Fibroblast of lung (primary cell): ENCODE data around the gene TM9SF2. TPM values are rescaled to one million over a fixed set of nuclear protein-coding genes. Genes with fewer than 3 reads are reported as not detected.
A peak's percentile ranks its signal among the peaks of the same experiment; 100 is the strongest.

Experiments
- DNase-seq, 2 donors: peaks; one replicate each; pipeline versions ENCODE4 v3.0.0 to v3.0.0-alpha.2; 2010; ENCODE audit warnings: low read depth in 2 of 2
- H2AFZ ChIP-seq: 2 replicates; pipeline ENCODE4 v1.5.1; 2012; ENCODE audit warnings: low read length, control low read depth, inconsistent platforms
- H3K27ac ChIP-seq: 2 replicates; pipeline ENCODE4 v1.5.1; 2011; ENCODE audit warnings: low read length, control low read depth; ENCODE audit not compliant: insufficient read depth
- H3K27me3 ChIP-seq: 2 replicates; pipeline ENCODE4 v1.5.1; 2011; ENCODE audit warnings: mild to moderate bottlenecking, low read length; ENCODE audit not compliant: control insufficient read depth, insufficient read depth
- H3K36me3 ChIP-seq: 2 replicates; pipeline ENCODE4 v1.5.1; 2011; ENCODE audit warnings: low read length; ENCODE audit not compliant: control insufficient read depth, insufficient read depth
- H3K4me1 ChIP-seq: 2 replicates; pipeline ENCODE4 v1.5.1; 2011; ENCODE audit warnings: low read length; ENCODE audit not compliant: control insufficient read depth, insufficient read depth; ENCODE audit errors: extremely low read depth
- H3K4me2 ChIP-seq: 2 replicates; pipeline ENCODE4 v1.5.1; 2011; ENCODE audit warnings: low read length, control low read depth; ENCODE audit not compliant: insufficient read depth; ENCODE audit errors: extremely low read depth
- H3K4me3 ChIP-seq, 4 experiments: fragments of 200-600 bp in 1 of 4; sonication (generic) in 1 of 4; replicated peaks in 1 of 4; 2 replicates each; pipeline ENCODE4 v1.5.1; 2011 to 2016; ENCODE audit warnings: low read length in 4 of 4, low read depth in 3 of 4, mild to moderate bottlenecking in 3 of 4, control low read depth in 2 of 4, inconsistent platforms in 1 of 4, mixed read lengths in 1 of 4; ENCODE audit not compliant: insufficient read depth in 1 of 4; ENCODE audit errors: control extremely low read depth in 1 of 4
- H3K79me2 ChIP-seq: 2 replicates; pipeline ENCODE4 v1.5.1; 2012; ENCODE audit warnings: mild to moderate bottlenecking, low read length, inconsistent platforms; ENCODE audit not compliant: control insufficient read depth, insufficient read depth
- H3K9ac ChIP-seq: 2 replicates; pipeline ENCODE4 v1.5.1; 2011; ENCODE audit warnings: mild to moderate bottlenecking, low read length, control low read depth; ENCODE audit not compliant: insufficient read depth
- H3K9me3 ChIP-seq: 2 replicates; pipeline ENCODE4 v1.5.1; 2012; ENCODE audit warnings: low read depth, low read length; ENCODE audit not compliant: control insufficient read depth, insufficient read depth
- H4K20me1 ChIP-seq: 2 replicates; pipeline ENCODE4 v1.5.1; 2011; ENCODE audit warnings: low read length; ENCODE audit not compliant: control insufficient read depth, insufficient read depth; ENCODE audit errors: extremely low read depth
- EZH2 ChIP-seq: IDR thresholded peaks from 2 replicates; pipeline ENCODE4 v1.5.1; 2012; ENCODE audit warnings: low read length, control low read depth, mild to moderate bottlenecking; ENCODE audit errors: missing control alignments
- polyA plus RNA-seq, 2 donors: library from polyadenylated mRNA; depleted of rRNA in 1 of 2; stranded (reverse) in 1 of 2; unstranded in 1 of 2; fragments of >200 nt; gene quantifications; 2 replicates each; pipeline ENCODE4 v1.2.1, GENCODE V29; 2011 to 2012; ENCODE audit warnings: missing spikeins in 1 of 2
- total RNA-seq: library from RNA; depleted of rRNA; stranded (reverse); fragments of >200 nt; gene quantifications from 2 replicates; pipeline ENCODE4 v1.2.1, GENCODE V29; 2014
- TF ChIP-seq, protein P1 (sequence below), 2 donors: IDR thresholded peaks in 1 of 2; conservative IDR thresholded peaks in 1 of 2; 1 replicate in 1 of 2; 2 replicates in 1 of 2; pipeline ENCODE4 v1.5.1; 2011 to 2012; ENCODE audit warnings: low read length in 2 of 2, control low read depth in 1 of 2, inconsistent platforms in 1 of 2, low read depth in 1 of 2, mild to moderate bottlenecking in 1 of 2

TM9SF2 gene
- total and polyA plus RNA-seq, 2 donors (not counting 1 experiment from before 2014, with no cell fraction given) = 109 to 149 TPM

DNA sequence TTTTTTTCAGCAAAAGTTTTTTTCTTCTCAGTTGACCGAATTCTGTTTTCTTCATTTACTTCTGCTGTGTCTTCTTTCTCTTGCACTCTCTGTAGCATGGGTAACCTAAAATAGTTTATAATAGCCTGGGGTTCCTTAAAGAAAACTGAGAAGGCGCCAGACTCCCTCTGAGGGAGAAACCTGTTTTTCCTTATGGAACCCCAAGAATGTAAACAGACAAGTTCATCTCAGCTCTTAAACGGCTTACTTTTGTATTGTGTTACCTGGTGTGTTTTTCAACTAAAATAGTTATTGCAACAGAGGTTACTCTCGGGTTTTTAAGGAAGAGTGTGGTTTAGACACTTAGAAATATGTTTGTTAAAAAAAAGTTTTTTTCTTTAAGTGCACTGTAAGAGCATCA is 23.8 kb upstream of the TM9SF2 start:
- no peaks in the 10 kb centered on the region for H4K20me1 ChIP-seq
- H3K27me3 ChIP-seq = no peaks in the 10 kb centered on the region
- no peak overlapping the region for H3K9ac ChIP-seq
- H3K4me3 ChIP-seq = no peak overlapping the region
- no peak overlapping the region for H3K27ac ChIP-seq
- H3K79me2 ChIP-seq = no peaks in the 10 kb centered on the region
- H3K4me1 ChIP-seq = no peaks in the 10 kb centered on the region
- no peak for TF ChIP-seq EZH2
- TF ChIP-seq, protein P1, sequence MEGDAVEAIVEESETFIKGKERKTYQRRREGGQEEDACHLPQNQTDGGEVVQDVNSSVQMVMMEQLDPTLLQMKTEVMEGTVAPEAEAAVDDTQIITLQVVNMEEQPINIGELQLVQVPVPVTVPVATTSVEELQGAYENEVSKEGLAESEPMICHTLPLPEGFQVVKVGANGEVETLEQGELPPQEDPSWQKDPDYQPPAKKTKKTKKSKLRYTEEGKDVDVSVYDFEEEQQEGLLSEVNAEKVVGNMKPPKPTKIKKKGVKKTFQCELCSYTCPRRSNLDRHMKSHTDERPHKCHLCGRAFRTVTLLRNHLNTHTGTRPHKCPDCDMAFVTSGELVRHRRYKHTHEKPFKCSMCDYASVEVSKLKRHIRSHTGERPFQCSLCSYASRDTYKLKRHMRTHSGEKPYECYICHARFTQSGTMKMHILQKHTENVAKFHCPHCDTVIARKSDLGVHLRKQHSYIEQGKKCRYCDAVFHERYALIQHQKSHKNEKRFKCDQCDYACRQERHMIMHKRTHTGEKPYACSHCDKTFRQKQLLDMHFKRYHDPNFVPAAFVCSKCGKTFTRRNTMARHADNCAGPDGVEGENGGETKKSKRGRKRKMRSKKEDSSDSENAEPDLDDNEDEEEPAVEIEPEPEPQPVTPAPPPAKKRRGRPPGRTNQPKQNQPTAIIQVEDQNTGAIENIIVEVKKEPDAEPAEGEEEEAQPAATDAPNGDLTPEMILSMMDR (conservative IDR thresholded peaks at IDR 0.05 in 1 of 2, IDR thresholded peaks at IDR 0.05 in 1 of 2; ENCODE audit: low read depth in 1 of 2, low read length in 2 of 2) = no peak
- no peaks in the 10 kb centered on the region for H3K36me3 ChIP-seq
- H2AFZ ChIP-seq = no peak overlapping the region
- no peak for DNase-seq
- H3K4me2 ChIP-seq = no peak overlapping the region
- H3K9me3 ChIP-seq = no peaks in the 10 kb centered on the region

DNA sequence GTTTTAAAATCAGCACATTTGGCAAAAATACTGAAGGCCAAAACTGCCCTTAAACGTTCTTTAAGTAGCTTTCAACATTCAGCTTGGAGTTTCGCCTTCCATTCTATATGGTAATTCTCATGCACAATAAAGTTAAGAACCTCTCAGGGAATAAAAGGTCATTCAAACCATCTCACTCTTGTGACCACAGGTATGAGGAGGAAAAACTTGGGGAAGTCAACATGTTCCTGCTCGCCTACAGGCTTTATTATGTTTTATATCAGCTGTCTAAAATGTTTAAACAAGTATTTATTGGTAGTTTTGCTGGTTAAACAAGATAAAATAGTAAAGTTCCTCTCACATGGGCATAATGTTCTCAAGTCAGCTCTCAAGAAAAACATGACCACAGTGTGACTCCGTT is 19.9 kb upstream of the TM9SF2 start:
- Histone ChIP-seq H3K27me3 (no peaks in the 10 kb centered on the region), H4K20me1 (no peaks in the 10 kb centered on the region), H3K4me1 (no peaks in the 10 kb centered on the region), H3K4me2 (no peak overlapping the region), H3K79me2 (no peaks in the 10 kb centered on the region), H2AFZ (no peak overlapping the region), H3K4me3 (no peak overlapping the region), H3K9ac (no peak overlapping the region), H3K9me3 (no peaks in the 10 kb centered on the region), H3K27ac (no peak overlapping the region), H3K36me3 (no peaks in the 10 kb centered on the region)
- no peak for DNase-seq
- TF ChIP-seq, protein P1 (conservative IDR thresholded peaks at IDR 0.05 in 1 of 2, IDR thresholded peaks at IDR 0.05 in 1 of 2; ENCODE audit: low read depth in 1 of 2, low read length in 2 of 2) = no peak
- no peak for TF ChIP-seq EZH2

DNA sequence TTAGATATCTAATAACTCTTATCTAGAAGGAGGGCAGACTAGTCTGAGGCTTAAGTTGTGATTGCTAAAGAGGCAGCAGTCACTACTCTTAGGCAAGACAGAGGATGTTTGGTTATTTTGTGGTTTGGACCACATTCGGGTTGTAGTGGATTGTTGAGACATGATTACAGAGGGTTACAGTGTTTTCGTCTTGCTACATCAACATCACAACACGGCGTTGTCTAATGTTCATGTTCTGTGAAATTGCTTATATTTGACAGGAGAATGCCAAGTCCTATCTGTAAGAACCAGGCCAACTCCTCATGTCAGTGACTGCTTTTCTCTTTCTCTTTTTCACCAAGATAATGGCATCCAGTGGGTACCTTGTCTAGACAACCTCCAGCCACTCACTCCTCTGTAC is 16.8 kb upstream of the TM9SF2 start:
- Histone ChIP-seq H3K27ac (no peak overlapping the region), H3K79me2 (no peaks in the 10 kb centered on the region), H3K4me3 (no peak overlapping the region), H3K4me1 (no peaks in the 10 kb centered on the region), H2AFZ (no peak overlapping the region), H4K20me1 (no peaks in the 10 kb centered on the region), H3K27me3 (no peaks in the 10 kb centered on the region), H3K36me3 (no peaks in the 10 kb centered on the region), H3K9ac (no peak overlapping the region), H3K4me2 (no peak overlapping the region), H3K9me3 (no peaks in the 10 kb centered on the region)
- DNase-seq = peak; percentile 44 to 90
- no peak for TF ChIP-seq EZH2
- TF ChIP-seq, protein P1 (conservative IDR thresholded peaks at IDR 0.05 in 1 of 2, IDR thresholded peaks at IDR 0.05 in 1 of 2; ENCODE audit: low read depth in 1 of 2, low read length in 2 of 2) = no peak
